H1 (cell line): ENCODE results near the gene HRH2. TPM values are rescaled to one million over a fixed set of nuclear protein-coding genes. Genes with fewer than 3 reads are reported as not detected.

Experiments used
- CTCF ChIA-PET: fragments of 300-600 bp; sonication (Branson Sonifier 250); formaldehyde crosslinking; loops from one replicate; lab custom pipeline; 2021; ENCODE audit not compliant: partially characterized antibody; lab: Charles Lee
- POLR2A ChIA-PET: fragments of 300-600 bp; sonication (Branson Sonifier 250); formaldehyde crosslinking; loops from one replicate; lab custom pipeline; 2021; ENCODE audit warnings: inconsistent platforms; ENCODE audit not compliant: partially characterized antibody; lab: Charles Lee
- DNase-seq, 2 experiments: peaks; one replicate each; pipeline versions ENCODE4 v3.0.0 to v3.0.0-alpha.2; 2010 to 2022; ENCODE audit warnings: low spot score in 2 of 2, low read depth in 1 of 2, mixed read lengths in 1 of 2
- FAIRE-seq: peaks from 2 replicates; lab custom pipeline; 2011; peaks lifted over from hg19 to GRCh38; lab: Jason Lieb, UNC
- H2AFZ ChIP-seq: 2 replicates; pipeline ENCODE4 v1.8.1; 2012; ENCODE audit warnings: low read length, inconsistent platforms
- H2AK5ac ChIP-seq: 2 replicates; pipeline ENCODE4 v1.6.1; 2013; ENCODE audit warnings: low read depth, low read length
- H2BK120ac ChIP-seq: replicated peaks from 2 replicates; pipeline ENCODE3; 2013; ENCODE audit warnings: low read depth, low read length, inconsistent platforms
- H2BK12ac ChIP-seq: 2 replicates; pipeline ENCODE4 v1.6.1; 2013; ENCODE audit warnings: low read depth, low read length
- H2BK15ac ChIP-seq: 2 replicates; pipeline ENCODE4 v1.6.1; 2013; ENCODE audit warnings: low read length
- H2BK20ac ChIP-seq: 2 replicates; pipeline ENCODE4 v1.6.1; 2013; ENCODE audit warnings: low read length
- H2BK5ac ChIP-seq: 2 replicates; pipeline ENCODE4 v1.6.1; 2013; ENCODE audit warnings: low read depth, low read length
- H3K14ac ChIP-seq: 2 replicates; pipeline ENCODE4 v1.6.1; 2013; ENCODE audit warnings: inconsistent platforms; ENCODE audit not compliant: insufficient read length
- H3K18ac ChIP-seq: 2 replicates; pipeline ENCODE4 v1.6.1; 2013; ENCODE audit warnings: low read length; ENCODE audit errors: extremely low read depth
- H3K23ac ChIP-seq: 2 replicates; pipeline ENCODE4 v1.6.1; 2013; ENCODE audit warnings: inconsistent platforms; ENCODE audit not compliant: insufficient read length
- H3K23me2 ChIP-seq: 2 replicates; pipeline ENCODE4 v1.6.1; 2013; ENCODE audit warnings: low read depth, low read length
- H3K27ac ChIP-seq: 2 replicates; pipeline ENCODE4 v1.6.1; 2011; ENCODE audit warnings: low read depth, low read length, inconsistent platforms
- H3K27me3 ChIP-seq, 4 experiments: replicated peaks in 1 of 4; 1 replicate in 1 of 4; 2 replicates in 3 of 4; pipeline versions ENCODE4 v1.6.1 to v1.8.1; 2011 to 2013; ENCODE audit warnings: low read length in 3 of 4, mild to moderate bottlenecking in 3 of 4, inconsistent platforms in 2 of 4, mixed read lengths in 2 of 4, moderate library complexity in 1 of 4; ENCODE audit not compliant: control insufficient read depth in 3 of 4, insufficient read depth in 3 of 4; ENCODE audit errors: extremely low read depth in 1 of 4
- H3K36me3 ChIP-seq, 4 experiments: 2 replicates each; pipeline versions ENCODE4 v1.6.1 to v1.8.1; 2011 to 2013; ENCODE audit warnings: mild to moderate bottlenecking in 4 of 4, low read length in 3 of 4, moderate library complexity in 2 of 4, control low read depth in 1 of 4, inconsistent platforms in 1 of 4; ENCODE audit not compliant: insufficient read depth in 4 of 4, control insufficient read depth in 2 of 4
- H3K4ac ChIP-seq: replicated peaks from 2 replicates; pipeline ENCODE3; 2013; ENCODE audit warnings: low read length, low read depth, mixed read lengths, inconsistent platforms; ENCODE audit not compliant: insufficient read length
- H3K4me1 ChIP-seq, 4 experiments: replicated peaks in 1 of 4; 1 replicate in 1 of 4; 2 replicates in 3 of 4; pipeline versions ENCODE4 v1.6.1 to v1.8.1; 2011 to 2013; ENCODE audit warnings: low read length in 3 of 4, inconsistent platforms in 2 of 4, mixed read lengths in 1 of 4; ENCODE audit not compliant: insufficient read depth in 4 of 4, control insufficient read depth in 3 of 4
- H3K4me2 ChIP-seq, 2 experiments: 2 replicates each; pipeline versions ENCODE4 v1.6.1 to v1.8.1; 2011 to 2013; ENCODE audit warnings: low read depth in 2 of 2, low read length in 2 of 2, control low read depth in 1 of 2, inconsistent platforms in 1 of 2, mild to moderate bottlenecking in 1 of 2; ENCODE audit not compliant: insufficient read depth in 1 of 2
- H3K4me3 ChIP-seq, 4 experiments: fragments of 200-600, 300-600 bp in 1 of 4; sonication (generic), shearing (Covaris generic), sonication (Bioruptor Twin) in 1 of 4; 2 replicates each; pipeline versions ENCODE4 v1.5.1 to v1.8.1; 2011 to 2016; ENCODE audit warnings: low read length in 4 of 4, low read depth in 3 of 4, control low read depth in 2 of 4, inconsistent platforms in 2 of 4, mild to moderate bottlenecking in 2 of 4, mixed read lengths in 1 of 4, moderate library complexity in 1 of 4; ENCODE audit not compliant: insufficient read depth in 2 of 4; ENCODE audit errors: extremely low read depth in 1 of 4
- H3K56ac ChIP-seq: replicated peaks from 2 replicates; pipeline ENCODE3; 2013; ENCODE audit warnings: low read depth, mild to moderate bottlenecking, mixed read lengths, low read length, inconsistent platforms; ENCODE audit not compliant: insufficient read length
- H3K79me1 ChIP-seq: 2 replicates; pipeline ENCODE4 v1.6.1; 2013; ENCODE audit warnings: low read depth, low read length, control low read depth
- H3K79me2 ChIP-seq, 2 experiments: 2 replicates each; pipeline versions ENCODE4 v1.6.1 to v1.8.1; 2012 to 2013; ENCODE audit warnings: low read length in 2 of 2, mild to moderate bottlenecking in 2 of 2, inconsistent platforms in 1 of 2; ENCODE audit not compliant: insufficient read depth in 2 of 2, control insufficient read depth in 1 of 2
- H3K9ac ChIP-seq, 4 experiments: replicated peaks in 1 of 4; 1 replicate in 1 of 4; 2 replicates in 3 of 4; pipeline versions ENCODE4 v1.6.1 to v1.8.1; 2011 to 2013; ENCODE audit warnings: low read depth in 3 of 4, low read length in 3 of 4, control low read depth in 2 of 4, mild to moderate bottlenecking in 2 of 4, moderate library complexity in 2 of 4, inconsistent platforms in 1 of 4; ENCODE audit errors: extremely low read depth in 1 of 4
- H3K9me3 ChIP-seq, 2 experiments: 2 replicates each; pipeline versions ENCODE4 v1.6.1 to v1.8.1; 2012 to 2013; ENCODE audit warnings: mild to moderate bottlenecking in 2 of 2, moderate library complexity in 2 of 2, control low read depth in 1 of 2, inconsistent platforms in 1 of 2, low read depth in 1 of 2, low read length in 1 of 2, mixed read lengths in 1 of 2; ENCODE audit not compliant: insufficient read depth in 2 of 2
- H4K20me1 ChIP-seq, 2 experiments: replicated peaks in 1 of 2; 2 replicates each; pipeline versions ENCODE3 to v1.8.1; 2011 to 2013; ENCODE audit warnings: inconsistent platforms in 2 of 2, low read length in 2 of 2, mild to moderate bottlenecking in 1 of 2; ENCODE audit not compliant: insufficient read depth in 2 of 2, control insufficient read depth in 1 of 2
- H4K5ac ChIP-seq: 2 replicates; pipeline ENCODE4 v1.6.1; 2013; ENCODE audit warnings: low read length, low read depth, mixed read lengths, inconsistent platforms; ENCODE audit not compliant: insufficient read length
- H4K8ac ChIP-seq: 2 replicates; pipeline ENCODE4 v1.8.0; 2013; ENCODE audit warnings: mild to moderate bottlenecking, moderate library complexity, low read length, inconsistent platforms; ENCODE audit not compliant: insufficient read depth; ENCODE audit errors: extremely low read depth
- H4K91ac ChIP-seq: replicated peaks from 2 replicates; pipeline ENCODE3; 2013; ENCODE audit warnings: low read length, mixed read lengths, inconsistent platforms; ENCODE audit not compliant: insufficient read length
- CBX8 ChIP-seq: fragments of 300-800, 300-1000 bp; sonication (generic); IDR thresholded peaks from 2 replicates; pipeline ENCODE4 v1.7.1; 2016; ENCODE audit warnings: low read depth, low read length, borderline replicate concordance
- GABPA ChIP-seq: IDR thresholded peaks from 2 replicates; pipeline ENCODE4 v1.6.1; 2011; ENCODE audit warnings: mild to moderate bottlenecking, low read length, moderate library complexity, borderline replicate concordance; ENCODE audit not compliant: insufficient read depth
- GTF2F1 ChIP-seq: IDR thresholded peaks from 2 replicates; pipeline ENCODE4 v1.6.1; 2012; ENCODE audit warnings: low read depth, low read length, improper control_type of control experiment, borderline replicate concordance
- JUN ChIP-seq: IDR thresholded peaks from 2 replicates; pipeline ENCODE4 v1.6.1; 2011; ENCODE audit warnings: low read depth, mild to moderate bottlenecking, improper control_type of control experiment, low read length
- JUND ChIP-seq: IDR thresholded peaks from 2 replicates; pipeline ENCODE4 v1.6.1; 2011; ENCODE audit warnings: mild to moderate bottlenecking, improper control_type of control experiment, low read length
- MAFK ChIP-seq: IDR thresholded peaks from 2 replicates; pipeline ENCODE4 v1.6.1; 2012; ENCODE audit warnings: low read depth, mild to moderate bottlenecking, improper control_type of control experiment, low read length
- PHF8 ChIP-seq: fragments of 200-600 bp; sonication (generic); conservative IDR thresholded peaks from 2 replicates; pipeline ENCODE4 v1.7.1; 2012; ENCODE audit warnings: low read depth, mild to moderate bottlenecking, inconsistent platforms, low read length, moderate library complexity
- POLR2AphosphoS5 ChIP-seq: IDR thresholded peaks from 2 replicates; pipeline ENCODE4 v1.6.1; 2011; ENCODE audit warnings: low read depth, low read length
- POU5F1 ChIP-seq: IDR thresholded peaks from 2 replicates; pipeline ENCODE4 v1.6.1; 2011; ENCODE audit warnings: low read depth, mild to moderate bottlenecking, low read length, moderate library complexity
- SIRT6 ChIP-seq: IDR thresholded peaks from one replicate; pipeline ENCODE4 v1.7.1; 2012; ENCODE audit warnings: low read length, inconsistent platforms
- SIX5 ChIP-seq: IDR thresholded peaks from 2 replicates; pipeline ENCODE4 v1.6.1; 2011; ENCODE audit warnings: mild to moderate bottlenecking, low read depth, low read length
- SP1 ChIP-seq: IDR thresholded peaks from 2 replicates; pipeline ENCODE4 v1.6.1; 2011; ENCODE audit warnings: low read depth, low read length
- TAF1 ChIP-seq: IDR thresholded peaks from 2 replicates; pipeline ENCODE4 v1.6.1; 2011; ENCODE audit warnings: mild to moderate bottlenecking, low read depth, low read length
- TBP ChIP-seq: IDR thresholded peaks from 2 replicates; pipeline ENCODE4 v1.6.1; 2011; ENCODE audit warnings: low read depth, low read length, improper control_type of control experiment
- TCF12 ChIP-seq: IDR thresholded peaks from 2 replicates; pipeline ENCODE4 v1.6.1; 2011; ENCODE audit warnings: low read depth, mild to moderate bottlenecking, low read length
- YY1 ChIP-seq: IDR thresholded peaks from 2 replicates; pipeline ENCODE4 v1.6.1; 2011; ENCODE audit warnings: low read depth, mild to moderate bottlenecking, low read length
- WGBS, 2 experiments: shearing (Covaris generic) in 1 of 2; methylation state at CpG; one replicate each; pipeline versions ENCODE4 v1.1.6 to v1.1.7; 2013 to 2015; ENCODE audit warnings: low lambda C conversion rate in 2 of 2, mixed read lengths in 2 of 2, inconsistent platforms in 1 of 2, low coverage in 1 of 2, missing lambda C conversion rate in 1 of 2; ENCODE audit not compliant: insufficient replicate concordance in 2 of 2, insufficient coverage in 1 of 2, insufficient read length in 1 of 2; ENCODE audit errors: extremely low coverage in 1 of 2, missing lambda C conversion rate in 1 of 2; 5-methylcytosine and 5-hydroxymethylcytosine counted together
- polyA plus RNA-seq, 7 experiments: library from polyadenylated mRNA; depleted of rRNA in 3 of 7; stranded (reverse) in 5 of 7; unstranded in 2 of 7; fragments of >200 nt in 5 of 7; fragments of 200-250 nt in 2 of 7; gene quantifications; 1 replicate in 5 of 7; 2 replicates in 1 of 7; 4 replicates in 1 of 7; pipeline versions ENCODE4 v1.2.1 to v1.2.3, GENCODE V29; 2011 to 2013; ENCODE audit warnings: missing spikeins in 2 of 7, mixed read lengths in 2 of 7
- total RNA-seq: library from RNA; stranded (reverse); fragmentation: NEBNext Ultra II Directional; extraction: Animal tissue kit (Norgen Biotek cat#: 25700); gene quantifications from 2 replicates; pipeline ENCODE4 v1.2.1, GENCODE V29; 2021

The HRH2 gene
- total and polyA plus RNA-seq, 2 of the 8 experiments (the other 6 are each of a cell fraction or from before 2014, with no cell fraction given): 7.8 to 8.1 TPM

- no peaks in the 10 kb centered on the region for H3K9me3 ChIP-seq
- no peak overlapping the region for H2BK20ac ChIP-seq
- peaks cover 0 to 6% (median 2%) of the 10 kb centered on the region in 4 experiments; a peak in 3 of 7 replicates for H3K4me1 ChIP-seq
- H3K27me3 ChIP-seq: 0 out of 7 replicates have a peak, but pooled peaks cover 0 to 2% (median 0%) of the 10 kb centered on the region in 4 experiments
- ChIA-PET POLR2A (interaction anchor here (1.6 kb wide), 1 partner anchor 13 kb away, joined by 3 read pairs; no protein-coding TSS in a partner anchor), CTCF (interaction anchor here (0.5 to 6.4 kb wide), 5 partner anchors 9 to 202 kb away, joined by 3 to 43 read pairs (median 4); no protein-coding TSS in a partner anchor)
- H3K23ac ChIP-seq: no peak overlapping the region
- no peak overlapping the region for H4K5ac ChIP-seq
- no peak overlapping the region for H3K27ac ChIP-seq
- no peak overlapping the region for H3K18ac ChIP-seq
- no peak overlapping the region for H3K56ac ChIP-seq
- no peak overlapping the region for H3K4ac ChIP-seq
- no peak overlapping the region for H3K4me3 ChIP-seq
- no peak overlapping the region for H2AFZ ChIP-seq
- H3K79me2 ChIP-seq: no peaks in the 10 kb centered on the region
- no peak overlapping the region for H2BK5ac ChIP-seq
- 76% methylated on average over 4 of the region's 4 CpGs; no CpG with 5 or more reads in 1 of the 2 experiments for WGBS, 2 experiments
- no peaks in the 10 kb centered on the region for H3K36me3 ChIP-seq
- H4K20me1 ChIP-seq: peaks cover 0 to under 1% of the 10 kb centered on the region in 2 experiments
- no peak overlapping the region for H2BK12ac ChIP-seq
- H2BK15ac ChIP-seq: no peak overlapping the region
- no peak overlapping the region for H2BK120ac ChIP-seq
- FAIRE-seq (no peak), DNase-seq (no peak)
- H3K4me2 ChIP-seq: no peak overlapping the region
- H4K8ac ChIP-seq: no peak overlapping the region; the same call in 1 of the 2 replicates
- no peak overlapping the region for H4K91ac ChIP-seq
- no peaks in the 10 kb centered on the region for H3K23me2 ChIP-seq
- no peak overlapping the region for H3K9ac ChIP-seq
- no peaks in the 10 kb centered on the region for H3K79me1 ChIP-seq
- H3K14ac ChIP-seq: no peak overlapping the region
- H2AK5ac ChIP-seq: no peak overlapping the region
- TF ChIP-seq SIX5 (no peak), TBP (no peak), MAFK (no peak), GABPA (no peak), POLR2AphosphoS5 (no peak), JUN (no peak), TCF12 (no peak), PHF8 (no peak), TAF1 (no peak), SIRT6 (no peak), GTF2F1 (no peak), YY1 (no peak), JUND (no peak), POU5F1 (no peak), SP1 (no peak), CBX8 (no peak)
Measured at GRCh38 chr5:175749591-175749990, 91.7 kb downstream of the HRH2 start.
